ENCODE results near the gene IRAK4. TPM values are rescaled to one million over a fixed set of nuclear protein-coding genes. Genes with fewer than 3 reads are reported as not detected.

Gene IRAK4
- total RNA-seq, 2 experiments from 2014 or later, result 17.3 to 28.9 TPM

- Histone ChIP-seq H3K36me3 (ENCODE audit: insufficient read depth, low read length) (no peaks in the 10 kb centered on the region), H3K9me3 (ENCODE audit: low read length) (no peaks in the 10 kb centered on the region), H4K20me1 (ENCODE audit: insufficient read depth, low read length) (no peaks in the 10 kb centered on the region), H3K4me1 (ENCODE audit: insufficient read depth, low read length, poor library complexity, severe bottlenecking) (no peaks in the 10 kb centered on the region), H3K4me3 (ENCODE audit: low read depth, low read length, poor library complexity, severe bottlenecking) (no peak overlapping the region), H3K79me2 (ENCODE audit: insufficient read depth, low read depth, low read length) (no peaks in the 10 kb centered on the region), H3K9me2 (ENCODE audit: insufficient read depth, low read length) (no peaks in the 10 kb centered on the region), H3K27ac (ENCODE audit: low read depth, low read length, poor library complexity, severe bottlenecking) (no peak overlapping the region), H2AFZ (ENCODE audit: low read length) (no peak overlapping the region), H3K4me2 (ENCODE audit: low read length) (no peak overlapping the region)
- ChIA-PET CTCF (ENCODE audit: unreplicated experiment) (interaction anchor here (1.0 kb wide), 1 partner anchor 13 kb away, joined by 4 read pairs; no protein-coding TSS in a partner anchor), POLR2A (interaction anchor here (0.6 to 2.1 kb wide), 3 partner anchors 9 to 20 kb away, joined by 3 to 14 read pairs (median 6); partner anchors contain the start of gene TWF1)
- BruUV-seq (replicated peaks), result no TSS peak
- DNase-seq (ENCODE audit: low spot score), result no peak
- intact Hi-C loops (cut with micrococcal nuclease; ENCODE audit: unreplicated experiment), result no loop called here
- TF ChIP-seq CTCF (conservative IDR thresholded peaks at IDR 0.05; ENCODE audit: low read length), result no peak
- TF ChIP-seq EZH2phosphoT487 (IDR thresholded peaks at IDR 0.05; ENCODE audit: borderline replicate concordance, low read depth, low read length), result no peak
Observed at GRCh38 chr12:43826681-43827080, 67.9 kb downstream of the IRAK4 start.

- Histone ChIP-seq H3K9me3 (ENCODE audit: low read length) (no peaks in the 10 kb centered on the region), H3K9me2 (ENCODE audit: insufficient read depth, low read length) (no peaks in the 10 kb centered on the region), H4K20me1 (ENCODE audit: insufficient read depth, low read length) (no peaks in the 10 kb centered on the region), H3K27ac (ENCODE audit: low read depth, low read length, poor library complexity, severe bottlenecking) (no peak overlapping the region), H3K4me2 (ENCODE audit: low read length) (0 out of 2 replicates have a peak overlapping the region, but pooled peaks have one; percentile 8), H3K4me3 (ENCODE audit: low read depth, low read length, poor library complexity, severe bottlenecking) (no peak overlapping the region), H3K79me2 (ENCODE audit: insufficient read depth, low read depth, low read length) (no peaks in the 10 kb centered on the region), H3K4me1 (ENCODE audit: insufficient read depth, low read length, poor library complexity, severe bottlenecking) (no peaks in the 10 kb centered on the region), H3K36me3 (ENCODE audit: insufficient read depth, low read length) (no peaks in the 10 kb centered on the region), H2AFZ (ENCODE audit: low read length) (no peak overlapping the region)
- BruUV-seq (replicated peaks), result no TSS peak
- ChIA-PET POLR2A (interaction anchor here (0.6 to 2.1 kb wide), 2 partner anchors 18 to 21 kb away, joined by 3 to 14 read pairs; partner anchors contain the start of gene TWF1), CTCF (ENCODE audit: unreplicated experiment) (no interaction called here)
- no peak for TF ChIP-seq CTCF (conservative IDR thresholded peaks at IDR 0.05; ENCODE audit: low read length)
- no peak for TF ChIP-seq EZH2phosphoT487 (IDR thresholded peaks at IDR 0.05; ENCODE audit: borderline replicate concordance, low read depth, low read length)
- intact Hi-C loops (cut with micrococcal nuclease; ENCODE audit: unreplicated experiment), result no loop called here
- no peak for DNase-seq (ENCODE audit: low spot score)
Observed at GRCh38 chr12:43827093-43827492, 68.3 kb downstream of the IRAK4 start.

- Histone ChIP-seq H3K4me1 (ENCODE audit: insufficient read depth, low read length, poor library complexity, severe bottlenecking) (peaks cover 14% of the 10 kb centered on the region), H3K9me3 (ENCODE audit: low read length) (no peaks in the 10 kb centered on the region), H3K4me3 (ENCODE audit: low read depth, low read length, poor library complexity, severe bottlenecking) (no peak overlapping the region), H3K9me2 (ENCODE audit: insufficient read depth, low read length) (no peaks in the 10 kb centered on the region), H2AFZ (ENCODE audit: low read length) (no peak overlapping the region; the same call in 1 of the 2 replicates), H3K27ac (ENCODE audit: low read depth, low read length, poor library complexity, severe bottlenecking) (no peak overlapping the region), H3K36me3 (ENCODE audit: insufficient read depth, low read length) (no peaks in the 10 kb centered on the region), H4K20me1 (ENCODE audit: insufficient read depth, low read length) (no peaks in the 10 kb centered on the region), H3K4me2 (ENCODE audit: low read length) (no peak overlapping the region), H3K79me2 (ENCODE audit: insufficient read depth, low read depth, low read length) (no peaks in the 10 kb centered on the region)
- intact Hi-C loops (cut with micrococcal nuclease; ENCODE audit: unreplicated experiment), result no loop called here
- no peak for TF ChIP-seq CTCF (conservative IDR thresholded peaks at IDR 0.05; ENCODE audit: low read length)
- no peak for TF ChIP-seq EZH2phosphoT487 (IDR thresholded peaks at IDR 0.05; ENCODE audit: borderline replicate concordance, low read depth, low read length)
- BruUV-seq (replicated peaks), result no TSS peak
- ChIA-PET POLR2A (interaction anchor here (0.5 to 5.8 kb wide), 8 partner anchors 9 to 67 kb away, joined by 3 to 42 read pairs (median 4); partner anchors contain the start of gene TWF1), CTCF (ENCODE audit: unreplicated experiment) (no interaction called here)
- DNase-seq (ENCODE audit: low spot score), result no peak
Observed at GRCh38 chr12:43832463-43833168, 73.9 kb downstream of the IRAK4 start.

Data from OCI-LY7 (cell line).